WERI-Rb-1 (cell line): ENCODE results near the gene FRMD4B.

Source experiments
- DNase-seq: peaks from one replicate; pipeline ENCODE4 v3.0.0-alpha.2; 2020
- H3K27ac ChIP-seq: fragments of 250-450 bp; sonication (Bioruptor Pico); 2 replicates; pipeline ENCODE4 v1.5.1; 2020; ENCODE audit warnings: mild to moderate bottlenecking, moderate library complexity
- H3K27me3 ChIP-seq: fragments of 250-450 bp; sonication (Bioruptor Pico); 2 replicates; pipeline ENCODE4 v1.5.1; 2021; ENCODE audit warnings: mild to moderate bottlenecking, low read depth, moderate library complexity; ENCODE audit not compliant: insufficient read depth, severe bottlenecking
- H3K36me3 ChIP-seq: fragments of 250-450 bp; sonication (Bioruptor Pico); 2 replicates; pipeline ENCODE4 v1.5.1; 2020; ENCODE audit warnings: mild to moderate bottlenecking, moderate library complexity
- H3K4me3 ChIP-seq: 2 replicates; pipeline ENCODE4 v1.5.1; 2011; ENCODE audit warnings: low read depth, mild to moderate bottlenecking, control low read depth, low read length
- H3K9me3 ChIP-seq: fragments of 250-450 bp; sonication (Bioruptor Pico); 2 replicates; pipeline ENCODE4 v1.5.1; 2021; ENCODE audit warnings: mild to moderate bottlenecking, moderate library complexity; ENCODE audit not compliant: severe bottlenecking
- TF ChIP-seq, protein P1 (sequence below): IDR thresholded peaks from 2 replicates; pipeline ENCODE4 v1.5.1; 2011; ENCODE audit warnings: low read depth, mild to moderate bottlenecking, control low read depth, inconsistent platforms, low read length

The FRMD4B gene

DNA sequence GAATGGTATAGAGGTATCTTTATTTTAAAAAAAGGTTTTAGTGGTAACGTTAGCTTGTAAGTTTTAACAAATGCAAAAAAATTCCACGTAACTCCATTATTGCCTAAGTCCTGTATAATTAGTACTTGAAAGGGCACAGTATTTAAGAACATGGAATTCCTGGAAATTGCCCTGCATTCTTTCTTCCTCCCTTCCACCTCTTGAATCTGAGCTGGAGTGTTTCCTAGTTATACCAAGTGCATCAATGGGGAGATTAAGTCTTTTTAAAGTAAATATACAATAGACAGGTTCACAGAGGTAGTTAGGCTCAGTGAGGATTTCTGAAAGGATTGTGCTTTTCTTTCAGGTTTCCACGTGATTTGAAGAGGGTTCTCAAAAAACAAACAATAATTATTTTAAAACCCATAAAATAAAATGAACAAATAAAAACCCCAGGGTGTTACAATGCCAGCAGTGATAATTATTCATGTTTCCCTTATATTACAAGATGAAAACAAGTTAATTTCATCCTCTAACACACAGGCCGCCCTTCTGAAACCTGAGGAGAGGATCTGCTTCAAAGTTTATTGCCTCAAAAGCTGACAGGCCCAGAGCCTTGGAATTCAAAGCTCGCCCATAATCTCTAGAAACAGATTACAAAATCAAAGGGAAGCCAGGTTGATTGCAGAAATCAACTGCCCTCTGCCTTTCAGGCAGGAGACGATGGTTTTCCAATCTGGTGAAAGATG is 134.6 kb downstream of the FRMD4B start:
- no peak overlapping the region for H3K27ac ChIP-seq
- H3K4me3 ChIP-seq, result no peak overlapping the region
- no peaks in the 10 kb centered on the region for H3K36me3 ChIP-seq
- TF ChIP-seq, protein P1, sequence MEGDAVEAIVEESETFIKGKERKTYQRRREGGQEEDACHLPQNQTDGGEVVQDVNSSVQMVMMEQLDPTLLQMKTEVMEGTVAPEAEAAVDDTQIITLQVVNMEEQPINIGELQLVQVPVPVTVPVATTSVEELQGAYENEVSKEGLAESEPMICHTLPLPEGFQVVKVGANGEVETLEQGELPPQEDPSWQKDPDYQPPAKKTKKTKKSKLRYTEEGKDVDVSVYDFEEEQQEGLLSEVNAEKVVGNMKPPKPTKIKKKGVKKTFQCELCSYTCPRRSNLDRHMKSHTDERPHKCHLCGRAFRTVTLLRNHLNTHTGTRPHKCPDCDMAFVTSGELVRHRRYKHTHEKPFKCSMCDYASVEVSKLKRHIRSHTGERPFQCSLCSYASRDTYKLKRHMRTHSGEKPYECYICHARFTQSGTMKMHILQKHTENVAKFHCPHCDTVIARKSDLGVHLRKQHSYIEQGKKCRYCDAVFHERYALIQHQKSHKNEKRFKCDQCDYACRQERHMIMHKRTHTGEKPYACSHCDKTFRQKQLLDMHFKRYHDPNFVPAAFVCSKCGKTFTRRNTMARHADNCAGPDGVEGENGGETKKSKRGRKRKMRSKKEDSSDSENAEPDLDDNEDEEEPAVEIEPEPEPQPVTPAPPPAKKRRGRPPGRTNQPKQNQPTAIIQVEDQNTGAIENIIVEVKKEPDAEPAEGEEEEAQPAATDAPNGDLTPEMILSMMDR, result no peak
- H3K9me3 ChIP-seq, result no peaks in the 10 kb centered on the region
- no peaks in the 10 kb centered on the region for H3K27me3 ChIP-seq
- no peak for DNase-seq

DNA sequence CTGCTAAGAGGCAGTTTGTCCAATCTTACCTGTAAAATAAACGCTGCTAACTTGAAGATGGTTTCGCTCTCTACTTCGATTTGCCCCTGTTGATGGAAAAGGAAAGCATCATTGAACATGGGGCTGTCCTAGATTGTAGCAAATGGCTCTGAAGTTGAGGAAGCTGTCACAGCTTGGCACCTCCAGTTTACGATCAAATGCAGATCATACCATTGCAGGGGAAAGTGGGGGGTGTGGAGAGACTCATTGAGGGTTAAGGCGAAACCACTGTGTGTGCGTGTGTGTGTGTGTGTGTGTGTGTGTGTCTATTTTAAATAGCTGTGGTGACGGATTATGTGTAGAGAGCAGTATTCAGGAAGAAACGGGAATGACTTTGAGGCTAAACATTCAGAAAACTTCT is 135.9 kb downstream of the FRMD4B start:
- Histone ChIP-seq H3K9me3 (no peaks in the 10 kb centered on the region), H3K36me3 (no peaks in the 10 kb centered on the region), H3K4me3 (no peak overlapping the region), H3K27ac (no peak overlapping the region), H3K27me3 (no peaks in the 10 kb centered on the region)
- TF ChIP-seq, protein P1, result no peak
- DNase-seq, result no peak

DNA sequence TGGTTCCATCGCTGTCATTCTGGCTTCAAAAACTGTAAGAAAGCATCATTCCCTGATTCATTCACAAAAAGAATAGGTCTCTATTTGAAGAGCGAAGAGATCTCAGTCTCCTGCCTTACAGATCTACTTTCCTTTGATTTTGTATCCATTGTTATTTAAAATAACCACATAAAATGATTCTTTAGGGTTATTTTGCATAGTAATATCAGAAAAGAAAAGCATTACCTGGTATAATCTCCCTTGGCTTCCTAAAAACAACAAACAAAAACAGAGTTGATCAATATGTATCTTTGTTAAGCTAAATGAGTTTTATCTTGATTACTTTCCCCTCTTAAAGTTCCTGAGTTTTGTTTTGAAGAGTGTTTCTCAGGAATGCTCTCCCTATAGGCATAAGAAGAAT is 136.9 kb downstream of the FRMD4B start:
- H3K27me3 ChIP-seq, result no peaks in the 10 kb centered on the region

DNA sequence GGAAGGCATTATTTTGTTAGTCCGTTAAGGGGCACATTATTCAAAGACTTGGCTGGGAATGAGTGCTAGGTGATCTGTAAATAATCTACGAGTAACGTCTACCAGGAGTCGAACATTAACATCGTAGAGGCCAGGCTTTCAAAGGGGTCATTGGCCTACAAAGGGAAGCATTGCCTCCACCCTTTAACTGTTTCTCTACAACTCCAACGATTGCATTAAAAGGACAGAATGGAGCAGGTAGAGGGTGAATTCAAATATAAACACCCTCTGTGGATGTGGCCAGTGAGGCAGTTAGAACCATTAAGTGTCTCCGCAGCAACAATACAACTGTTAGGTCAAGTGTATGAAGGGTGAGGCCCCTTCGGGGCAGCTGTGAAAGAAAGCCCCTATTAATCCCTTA is 137.5 kb downstream of the FRMD4B start:
- no peak for DNase-seq
- no peaks in the 10 kb centered on the region for H3K9me3 ChIP-seq
- H3K27me3 ChIP-seq, result no peaks in the 10 kb centered on the region
- no peak overlapping the region for H3K27ac ChIP-seq
- TF ChIP-seq, protein P1, result no peak
- H3K36me3 ChIP-seq, result no peaks in the 10 kb centered on the region
- no peak overlapping the region for H3K4me3 ChIP-seq

More for the DNA sequence above, 136.9 kb downstream of the FRMD4B start:
- Histone ChIP-seq H3K4me3 (no peak overlapping the region), H3K9me3 (no peaks in the 10 kb centered on the region), H3K27ac (no peak overlapping the region), H3K36me3 (no peaks in the 10 kb centered on the region)
- TF ChIP-seq, protein P1, result no peak
- no peak for DNase-seq

DNA sequence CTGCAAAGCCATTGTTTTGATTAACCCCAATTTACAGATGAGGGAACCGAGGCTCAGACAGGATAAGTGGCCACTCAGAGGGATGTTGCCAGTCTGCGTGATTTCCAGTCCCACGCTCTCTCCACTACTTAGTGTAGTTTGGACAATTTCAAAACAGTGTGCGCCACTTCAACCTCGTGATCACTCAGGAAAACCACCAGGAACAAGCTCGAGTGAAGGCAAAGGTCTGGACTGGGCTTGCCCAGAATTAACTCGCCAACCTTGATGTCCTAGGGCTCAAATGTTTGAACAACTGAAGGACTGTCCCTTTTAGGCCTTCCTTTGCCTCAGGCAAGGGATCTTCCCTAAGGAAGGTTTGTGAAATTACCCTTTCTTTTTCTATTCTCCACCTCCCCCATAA is 139.3 kb downstream of the FRMD4B start:
- no peak overlapping the region for H3K4me3 ChIP-seq
- no peak overlapping the region for H3K27ac ChIP-seq
- H3K27me3 ChIP-seq, result no peaks in the 10 kb centered on the region
- TF ChIP-seq, protein P1, result no peak
- H3K9me3 ChIP-seq, result no peaks in the 10 kb centered on the region
- DNase-seq, result no peak
- no peaks in the 10 kb centered on the region for H3K36me3 ChIP-seq

DNA sequence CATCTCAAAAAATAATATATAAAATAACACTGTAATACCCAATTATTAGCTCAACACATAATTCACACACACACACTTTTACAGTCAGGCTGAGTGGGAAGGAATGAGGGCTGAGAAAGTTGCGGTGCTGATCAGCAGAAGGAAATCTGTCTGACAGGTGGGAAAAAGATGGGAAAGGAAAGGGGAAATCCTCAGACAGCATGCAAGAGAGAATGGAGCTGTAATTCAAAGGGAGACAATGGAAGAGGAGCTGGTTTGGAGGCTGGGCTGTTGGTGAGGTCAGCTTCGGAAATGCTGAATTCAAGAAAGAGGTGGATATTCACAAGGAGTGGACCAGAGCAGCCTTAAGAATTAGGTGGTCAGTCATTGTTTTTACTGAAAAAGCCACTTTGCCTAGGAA is 141.8 kb downstream of the FRMD4B start:
- H3K27me3 ChIP-seq, result no peaks in the 10 kb centered on the region
- no peak overlapping the region for H3K27ac ChIP-seq
- TF ChIP-seq, protein P1, result no peak
- no peak overlapping the region for H3K4me3 ChIP-seq
- no peaks in the 10 kb centered on the region for H3K36me3 ChIP-seq
- no peaks in the 10 kb centered on the region for H3K9me3 ChIP-seq
- DNase-seq, result no peak
